ENCODE results near the gene JAKMIP1. TPM values are rescaled to one million over a fixed set of nuclear protein-coding genes. Genes with fewer than 3 reads are reported as not detected.

JAKMIP1 gene
- total and polyA plus RNA-seq, 2 donors (not counting 1 experiment from before 2014, with no cell fraction given): 0.49 to 1.0 TPM

GRCh38 chr4:6019316-6020263 is 180.8 kb downstream of the JAKMIP1 start:
- ATAC-seq (ENCODE audit: low read depth) (no peak), DNase-seq (peak; percentile 22)
- H3K79me2 ChIP-seq (ENCODE audit: control insufficient read depth, insufficient read depth, low read length): no peaks in the 10 kb centered on the region
- H3K27ac Mint-ChIP-seq: no peak overlapping the region
- no peaks in the 10 kb centered on the region for H3K4me1 ChIP-seq (ENCODE audit: control insufficient read depth in 2 of 2, insufficient read depth in 2 of 2, low read length in 2 of 2)
- ChIA-PET POLR2A (no interaction called here), CTCF (interaction anchor here (0.5 to 1.0 kb wide), 2 partner anchors 12 to 237 kb away, joined by 3 read pairs; no protein-coding TSS in a partner anchor)
- no peak overlapping the region for H3K27ac ChIP-seq (ENCODE audit: low read length in 2 of 2)
- no peak overlapping the region for H3K4me2 ChIP-seq (replicated peaks; ENCODE audit: low read depth, low read length, poor library complexity, severe bottlenecking)
- H3K4me3 ChIP-seq (ENCODE audit: control extremely low read depth in 1 of 5, extremely low read depth in 1 of 5, insufficient read depth in 1 of 5, low read depth in 2 of 5, low read length in 4 of 5): no peak overlapping the region
- no peak overlapping the region for H2AFZ ChIP-seq (ENCODE audit: insufficient read depth, low read depth, low read length, poor library complexity, severe bottlenecking)
- TF ChIP-seq EZH2 (IDR thresholded peaks at IDR 0.05; ENCODE audit: borderline replicate concordance, insufficient read depth, low read depth, low read length, poor library complexity, severe bottlenecking) (no peak), CTCF (IDR thresholded peaks at IDR 0.05) (peak; percentile 72)
- no peak overlapping the region for H3K4me3 Mint-ChIP-seq
- intact Hi-C loops (cut with micrococcal nuclease): no loop called here
- H4K20me1 ChIP-seq (ENCODE audit: control insufficient read depth, insufficient read depth, low read length, poor library complexity, severe bottlenecking): no peaks in the 10 kb centered on the region
- H3K9me3 Mint-ChIP-seq (ENCODE audit: insufficient read depth): no peaks in the 10 kb centered on the region
- H3K9me3 ChIP-seq (ENCODE audit: control extremely low read depth in 1 of 3, control insufficient read depth in 2 of 3, insufficient read depth in 1 of 3, low read length in 2 of 3): peaks cover 0 to 10% (median 0%) of the 10 kb centered on the region in 3 donors
- 43% methylated on average over 15 of the region's 22 CpGs for WGBS (ENCODE audit: insufficient coverage)
- peaks cover 0 to 6% (median 0%) of the 10 kb centered on the region in 4 experiments for H3K27me3 ChIP-seq (replicated peaks in 1 of 4; ENCODE audit: control extremely low read depth in 1 of 4, control insufficient read depth in 3 of 4, insufficient read depth in 4 of 4, low read length in 3 of 4)
- H3K27me3 Mint-ChIP-seq: peaks cover 10% of the 10 kb centered on the region
- H3K4me1 Mint-ChIP-seq: no peaks in the 10 kb centered on the region
- H3K9ac ChIP-seq (ENCODE audit: low read length): no peak overlapping the region
- H3K36me3 ChIP-seq (replicated peaks in 1 of 2; ENCODE audit: control extremely low read depth in 1 of 2, control insufficient read depth in 1 of 2, extremely low read depth in 1 of 2, insufficient read depth in 2 of 2, low read length in 1 of 2): no peaks in the 10 kb centered on the region

- WGBS (ENCODE audit: insufficient coverage): 93% methylated on average over 3 of the region's 8 CpGs
- no peaks in the 10 kb centered on the region for H3K9me3 Mint-ChIP-seq (ENCODE audit: insufficient read depth)
- DNase-seq (no peak), ATAC-seq (ENCODE audit: low read depth) (no peak)
- intact Hi-C loops (cut with micrococcal nuclease): no loop called here
- no peak within 1 kb of the TSS for H3K27ac ChIP-seq (ENCODE audit: low read length in 2 of 2)
- no peaks in the 10 kb centered on the region for H3K36me3 ChIP-seq (replicated peaks in 1 of 2; ENCODE audit: control extremely low read depth in 1 of 2, control insufficient read depth in 1 of 2, extremely low read depth in 1 of 2, insufficient read depth in 2 of 2, low read length in 1 of 2)
- TF ChIP-seq CTCF (IDR thresholded peaks at IDR 0.05) (no peak), EZH2 (IDR thresholded peaks at IDR 0.05; ENCODE audit: borderline replicate concordance, insufficient read depth, low read depth, low read length, poor library complexity, severe bottlenecking) (no peak)
- H3K4me1 Mint-ChIP-seq: no peaks in the 10 kb centered on the region
- no peak within 1 kb of the TSS for H3K4me3 ChIP-seq (ENCODE audit: control extremely low read depth in 1 of 5, extremely low read depth in 1 of 5, insufficient read depth in 1 of 5, low read depth in 2 of 5, low read length in 4 of 5)
- no peak within 1 kb of the TSS for H3K4me2 ChIP-seq (replicated peaks; ENCODE audit: low read depth, low read length, poor library complexity, severe bottlenecking)
- H3K79me2 ChIP-seq (ENCODE audit: control insufficient read depth, insufficient read depth, low read length): no peaks in the 10 kb centered on the region
- ChIA-PET POLR2A (no interaction called here), CTCF (interaction anchor here (1.0 kb wide), 1 partner anchor 13 kb away, joined by 3 read pairs; no protein-coding TSS in a partner anchor)
- H3K4me3 Mint-ChIP-seq: no peak within 1 kb of the TSS
- no peak within 1 kb of the TSS for H3K27ac Mint-ChIP-seq
- peaks cover 0 to 6% (median 0%) of the 10 kb centered on the region in 4 experiments for H3K27me3 ChIP-seq (replicated peaks in 1 of 4; ENCODE audit: control extremely low read depth in 1 of 4, control insufficient read depth in 3 of 4, insufficient read depth in 4 of 4, low read length in 3 of 4)
- no peak within 1 kb of the TSS for H3K9ac ChIP-seq (ENCODE audit: low read length)
- peaks cover 0 to 10% (median 0%) of the 10 kb centered on the region in 3 donors for H3K9me3 ChIP-seq (ENCODE audit: control extremely low read depth in 1 of 3, control insufficient read depth in 2 of 3, insufficient read depth in 1 of 3, low read length in 2 of 3)
- no peaks in the 10 kb centered on the region for H3K4me1 ChIP-seq (ENCODE audit: control insufficient read depth in 2 of 2, insufficient read depth in 2 of 2, low read length in 2 of 2)
- no peaks in the 10 kb centered on the region for H4K20me1 ChIP-seq (ENCODE audit: control insufficient read depth, insufficient read depth, low read length, poor library complexity, severe bottlenecking)
- H2AFZ ChIP-seq (ENCODE audit: insufficient read depth, low read depth, low read length, poor library complexity, severe bottlenecking): no peak within 1 kb of the TSS
- peaks cover 13% of the 10 kb centered on the region for H3K27me3 Mint-ChIP-seq
Measured at GRCh38 chr4:6018331-6018730, 182.0 kb downstream of the JAKMIP1 start, which contains the start of gene C4orf50. Gene C4orf50 (minus strand): TSS chr4:6018431.
